ENCODE measurements around the gene TMEM121B. TPM values are rescaled to one million over a fixed set of nuclear protein-coding genes. Genes with fewer than 3 reads are reported as not detected.

The TMEM121B gene
- total RNA-seq, 1 donor from 2014 or later, result 1.9 TPM

DNA sequence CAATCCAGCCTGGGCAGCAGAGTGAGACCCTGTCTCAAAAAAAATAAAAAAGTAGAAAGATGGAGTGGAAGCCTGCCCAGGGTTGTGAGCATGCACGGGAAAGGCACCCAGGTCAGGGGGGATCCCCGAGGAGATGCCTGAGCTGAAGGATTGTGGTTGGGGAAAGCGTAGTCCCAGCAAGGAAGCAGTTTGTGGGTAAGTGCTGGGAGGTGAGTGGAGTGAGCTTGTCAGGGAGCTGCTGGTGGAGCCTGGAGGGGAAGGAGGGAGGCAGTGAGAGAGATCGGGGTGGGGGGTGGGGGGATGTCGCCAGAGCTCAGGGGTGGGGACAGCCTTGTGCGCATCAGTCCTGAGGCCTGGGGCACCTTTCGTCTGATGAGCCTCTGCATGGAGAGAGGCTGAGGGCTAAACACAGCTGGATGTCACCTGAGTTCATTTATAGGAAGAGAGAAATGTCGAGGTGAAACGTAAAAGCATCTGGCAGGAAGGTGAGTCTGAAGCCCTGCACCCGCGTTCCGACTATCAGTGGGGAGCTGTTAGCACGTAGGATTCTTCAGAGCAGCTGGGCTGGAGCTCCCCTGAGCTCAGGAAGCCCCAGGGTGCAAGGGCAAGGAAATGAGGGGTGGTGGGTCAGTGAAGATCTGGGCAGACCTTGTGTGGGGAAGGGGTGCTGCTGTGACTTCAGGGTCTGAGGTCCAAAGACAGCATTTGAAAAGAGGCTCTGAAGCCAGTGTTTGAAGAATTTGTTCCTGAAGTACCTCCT is 10.2 kb downstream of the TMEM121B start:
- H3K9me3 ChIP-seq (ENCODE audit: insufficient read depth, low read depth, low read length), result no peaks in the 10 kb centered on the region
- H3K36me3 ChIP-seq (ENCODE audit: insufficient read depth, low read length), result peaks cover 3% of the 10 kb centered on the region
- H3K27ac ChIP-seq (ENCODE audit: low read depth, low read length), result no peak overlapping the region
- no peak overlapping the region for H3K4me2 ChIP-seq (ENCODE audit: low read length)
- no peak overlapping the region for H2AFZ ChIP-seq (ENCODE audit: low read depth, low read length)
- H3K27me3 ChIP-seq (ENCODE audit: insufficient read depth, low read length), result no peaks in the 10 kb centered on the region
- no peaks in the 10 kb centered on the region for H3K4me1 ChIP-seq (ENCODE audit: insufficient read depth, low read length)
- H3K4me3 Mint-ChIP-seq (ENCODE audit: unreplicated experiment), result no peak overlapping the region
- no peak for FAIRE-seq
- H3K79me2 ChIP-seq (ENCODE audit: insufficient read depth, low read length), result no peaks in the 10 kb centered on the region
- no peaks in the 10 kb centered on the region for H3K27me3 Mint-ChIP-seq (ENCODE audit: low read depth, unreplicated experiment)
- DNase-seq (ENCODE audit: low read depth), result no peak
- H3K9me3 Mint-ChIP-seq (ENCODE audit: unreplicated experiment), result no peaks in the 10 kb centered on the region
- peaks cover 12% of the 10 kb centered on the region for H4K20me1 ChIP-seq (ENCODE audit: insufficient read depth, low read length)
- no peak overlapping the region for H3K9ac ChIP-seq (ENCODE audit: low read length)
- H3K4me1 Mint-ChIP-seq (ENCODE audit: low read depth, unreplicated experiment), result no peaks in the 10 kb centered on the region
- no peak overlapping the region for H3K4me3 ChIP-seq (ENCODE audit: insufficient read depth, low read depth, low read length)
- no peak overlapping the region for H3K27ac Mint-ChIP-seq (ENCODE audit: unreplicated experiment)
- H3K36me3 Mint-ChIP-seq (ENCODE audit: low read depth, unreplicated experiment), result peaks cover 18% of the 10 kb centered on the region
- no peak for TF ChIP-seq EZH2 (IDR thresholded peaks at IDR 0.05; ENCODE audit: insufficient read depth, low read length)
- TF ChIP-seq, protein P1, sequence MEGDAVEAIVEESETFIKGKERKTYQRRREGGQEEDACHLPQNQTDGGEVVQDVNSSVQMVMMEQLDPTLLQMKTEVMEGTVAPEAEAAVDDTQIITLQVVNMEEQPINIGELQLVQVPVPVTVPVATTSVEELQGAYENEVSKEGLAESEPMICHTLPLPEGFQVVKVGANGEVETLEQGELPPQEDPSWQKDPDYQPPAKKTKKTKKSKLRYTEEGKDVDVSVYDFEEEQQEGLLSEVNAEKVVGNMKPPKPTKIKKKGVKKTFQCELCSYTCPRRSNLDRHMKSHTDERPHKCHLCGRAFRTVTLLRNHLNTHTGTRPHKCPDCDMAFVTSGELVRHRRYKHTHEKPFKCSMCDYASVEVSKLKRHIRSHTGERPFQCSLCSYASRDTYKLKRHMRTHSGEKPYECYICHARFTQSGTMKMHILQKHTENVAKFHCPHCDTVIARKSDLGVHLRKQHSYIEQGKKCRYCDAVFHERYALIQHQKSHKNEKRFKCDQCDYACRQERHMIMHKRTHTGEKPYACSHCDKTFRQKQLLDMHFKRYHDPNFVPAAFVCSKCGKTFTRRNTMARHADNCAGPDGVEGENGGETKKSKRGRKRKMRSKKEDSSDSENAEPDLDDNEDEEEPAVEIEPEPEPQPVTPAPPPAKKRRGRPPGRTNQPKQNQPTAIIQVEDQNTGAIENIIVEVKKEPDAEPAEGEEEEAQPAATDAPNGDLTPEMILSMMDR (IDR thresholded peaks at IDR 0.05; ENCODE audit: insufficient read depth, low read depth, low read length), result no peak

- H4K20me1 ChIP-seq (ENCODE audit: insufficient read depth, low read length), result peaks cover 12% of the 10 kb centered on the region
- no peak overlapping the region for H3K4me3 Mint-ChIP-seq (ENCODE audit: unreplicated experiment)
- H3K79me2 ChIP-seq (ENCODE audit: insufficient read depth, low read length), result no peaks in the 10 kb centered on the region
- no peaks in the 10 kb centered on the region for H3K27me3 Mint-ChIP-seq (ENCODE audit: low read depth, unreplicated experiment)
- no peak overlapping the region for H3K4me3 ChIP-seq (ENCODE audit: insufficient read depth, low read depth, low read length)
- no peaks in the 10 kb centered on the region for H3K27me3 ChIP-seq (ENCODE audit: insufficient read depth, low read length)
- H2AFZ ChIP-seq (ENCODE audit: low read depth, low read length), result no peak overlapping the region
- peaks cover 3% of the 10 kb centered on the region for H3K36me3 ChIP-seq (ENCODE audit: insufficient read depth, low read length)
- no peaks in the 10 kb centered on the region for H3K4me1 ChIP-seq (ENCODE audit: insufficient read depth, low read length)
- H3K36me3 Mint-ChIP-seq (ENCODE audit: low read depth, unreplicated experiment), result peaks cover 21% of the 10 kb centered on the region
- H3K4me2 ChIP-seq (ENCODE audit: low read length), result no peak overlapping the region
- TF ChIP-seq, protein P1 (IDR thresholded peaks at IDR 0.05; ENCODE audit: insufficient read depth, low read depth, low read length), result no peak
- no peak for TF ChIP-seq EZH2 (IDR thresholded peaks at IDR 0.05; ENCODE audit: insufficient read depth, low read length)
- DNase-seq (ENCODE audit: low read depth) (no peak), FAIRE-seq (no peak)
- H3K4me1 Mint-ChIP-seq (ENCODE audit: low read depth, unreplicated experiment), result no peaks in the 10 kb centered on the region
- no peaks in the 10 kb centered on the region for H3K9me3 ChIP-seq (ENCODE audit: insufficient read depth, low read depth, low read length)
- H3K27ac ChIP-seq (ENCODE audit: low read depth, low read length), result no peak overlapping the region
- no peak overlapping the region for H3K9ac ChIP-seq (ENCODE audit: low read length)
- no peak overlapping the region for H3K27ac Mint-ChIP-seq (ENCODE audit: unreplicated experiment)
- H3K9me3 Mint-ChIP-seq (ENCODE audit: unreplicated experiment), result no peaks in the 10 kb centered on the region
These were observed 11.2 kb downstream of the TMEM121B start for GRCh38 chr22:17109976-17110375.
